ENCODE data around the gene CHST1.

CHST1 gene

GRCh38 chr11:45678976-45679375, 13.6 kb upstream of the CHST1 start:
- Histone ChIP-seq H3K9me3 (no peaks in the 10 kb centered on the region), H3K36me3 (no peaks in the 10 kb centered on the region), H3K27ac (no peak overlapping the region), H3K4me3 (ENCODE audit: low read depth in 1 of 2, low read length in 1 of 2) (no peak overlapping the region), H3K4me1 (ENCODE audit: control insufficient read depth in 1 of 2, insufficient read depth in 1 of 2, low read depth in 1 of 2, low read length in 1 of 2) (no peaks in the 10 kb centered on the region), H3K27me3 (peaks cover 26% of the 10 kb centered on the region)
- TF ChIP-seq CTCF (IDR thresholded peaks at IDR 0.05): no peak

GRCh38 chr11:45677770-45678512, 12.5 kb upstream of the CHST1 start:
- Histone ChIP-seq H3K27me3 (peaks cover 26% of the 10 kb centered on the region), H3K9me3 (no peaks in the 10 kb centered on the region), H3K27ac (no peak overlapping the region), H3K4me3 (ENCODE audit: low read depth in 1 of 2, low read length in 1 of 2) (no peak overlapping the region), H3K4me1 (ENCODE audit: control insufficient read depth in 1 of 2, insufficient read depth in 1 of 2, low read depth in 1 of 2, low read length in 1 of 2) (no peaks in the 10 kb centered on the region), H3K36me3 (no peaks in the 10 kb centered on the region)
- no peak for TF ChIP-seq CTCF (IDR thresholded peaks at IDR 0.05)

GRCh38 chr11:45676522-45677095, 11.2 kb upstream of the CHST1 start:
- no peak for TF ChIP-seq CTCF (IDR thresholded peaks at IDR 0.05)
- no peak overlapping the region for H3K4me3 ChIP-seq (ENCODE audit: low read depth in 1 of 2, low read length in 1 of 2)
- H3K9me3 ChIP-seq: no peaks in the 10 kb centered on the region
- H3K36me3 ChIP-seq: no peaks in the 10 kb centered on the region
- H3K4me1 ChIP-seq (ENCODE audit: control insufficient read depth in 1 of 2, insufficient read depth in 1 of 2, low read depth in 1 of 2, low read length in 1 of 2): no peaks in the 10 kb centered on the region
- peaks cover 27% of the 10 kb centered on the region for H3K27me3 ChIP-seq
- no peak overlapping the region for H3K27ac ChIP-seq

- H3K9me3 ChIP-seq: no peaks in the 10 kb centered on the region
- TF ChIP-seq CTCF (IDR thresholded peaks at IDR 0.05): no peak
- no peak overlapping the region for H3K4me3 ChIP-seq (ENCODE audit: low read depth in 1 of 2, low read length in 1 of 2)
- peaks cover 34% of the 10 kb centered on the region for H3K27me3 ChIP-seq
- H3K27ac ChIP-seq: no peak overlapping the region
- no peaks in the 10 kb centered on the region for H3K4me1 ChIP-seq (ENCODE audit: control insufficient read depth in 1 of 2, insufficient read depth in 1 of 2, low read depth in 1 of 2, low read length in 1 of 2)
- no peaks in the 10 kb centered on the region for H3K36me3 ChIP-seq
Observed at GRCh38 chr11:45675646-45676045, 10.2 kb upstream of the CHST1 start.

- no peak overlapping the region for H3K27ac ChIP-seq
- H3K9me3 ChIP-seq: no peaks in the 10 kb centered on the region
- no peak for TF ChIP-seq CTCF (IDR thresholded peaks at IDR 0.05)
- no peaks in the 10 kb centered on the region for H3K4me1 ChIP-seq (ENCODE audit: control insufficient read depth in 1 of 2, insufficient read depth in 1 of 2, low read depth in 1 of 2, low read length in 1 of 2)
- H3K4me3 ChIP-seq (ENCODE audit: low read depth in 1 of 2, low read length in 1 of 2): no peak overlapping the region
- peaks cover 44% of the 10 kb centered on the region for H3K27me3 ChIP-seq
- H3K36me3 ChIP-seq: no peaks in the 10 kb centered on the region
Observed at GRCh38 chr11:45674481-45675190, 9.2 kb upstream of the CHST1 start.
